Measurements from ENCODE around the gene CCDC136. TPM values are rescaled to one million over a fixed set of nuclear protein-coding genes. Genes with fewer than 3 reads are reported as not detected.
A peak's percentile ranks its signal among the peaks of the same experiment; 100 is the strongest.

The CCDC136 gene
- total and polyA plus RNA-seq, 2 experiments from 2014 or later: 27.1 to 55.7 TPM

DNA sequence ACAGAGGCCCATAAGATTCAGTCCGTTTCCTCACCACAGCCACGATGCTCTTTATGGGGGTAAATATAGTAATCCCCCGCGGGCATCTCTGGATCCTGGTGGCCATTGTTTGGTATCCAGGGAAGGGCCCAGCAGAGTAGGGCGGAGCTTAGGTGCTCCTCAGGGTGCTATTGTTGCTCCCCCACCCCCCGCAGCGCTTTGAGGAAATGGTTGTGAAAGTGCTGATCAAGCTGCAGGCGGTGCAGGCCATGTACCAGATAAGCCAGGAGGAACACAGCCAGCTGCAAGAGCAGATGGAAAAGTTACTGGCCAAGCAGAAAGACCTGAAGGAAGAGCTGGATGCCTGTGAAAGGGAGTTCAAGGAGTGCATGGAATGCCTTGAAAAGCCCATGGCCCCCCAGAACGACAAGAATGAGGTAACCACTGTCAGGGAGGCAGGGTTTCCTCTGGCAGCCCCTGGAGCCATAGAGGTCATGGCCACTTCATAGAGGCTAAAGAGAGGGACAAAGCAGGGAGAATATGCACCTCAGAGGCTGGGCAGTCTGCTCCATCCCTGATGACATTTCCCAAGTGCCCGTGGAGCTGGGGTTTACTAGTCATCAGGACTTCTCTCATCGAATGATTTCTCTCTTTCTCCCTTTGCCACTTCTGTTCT is 20.9 kb downstream of the CCDC136 start:
- Mint-ChIP-seq H3K4me1 (peaks cover 3% of the 10 kb centered on the region; the same call in 1 of the 3 replicates), H3K4me3 (no peak overlapping the region), H3K9me3 (no peaks in the 10 kb centered on the region), H3K27ac (no peak overlapping the region), H3K27me3 (ENCODE audit: insufficient read depth, low read depth, poor library complexity) (no peaks in the 10 kb centered on the region), H3K36me3 (ENCODE audit: low read depth) (peaks cover 24% of the 10 kb centered on the region)
- no peak overlapping the region for H3K4me2 ChIP-seq
- H3K4me1 ChIP-seq (ENCODE audit: insufficient read depth): peaks cover 10% of the 10 kb centered on the region; the same call in 1 of the 2 replicates
- ATAC-seq: peak; percentile 76
- H3K9me2 ChIP-seq (ENCODE audit: insufficient read depth): no peaks in the 10 kb centered on the region
- H3F3A ChIP-seq (replicated peaks; ENCODE audit: low read depth): no peaks in the 10 kb centered on the region
- H3K27me3 ChIP-seq (ENCODE audit: insufficient read depth): no peaks in the 10 kb centered on the region
- 0 out of 2 replicates have a peak, but pooled peaks cover 8% of the 10 kb centered on the region for H3K36me3 ChIP-seq (ENCODE audit: insufficient read depth)
- H2AFZ ChIP-seq: no peak overlapping the region
- H3K79me2 ChIP-seq (replicated peaks; ENCODE audit: insufficient read depth): no peaks in the 10 kb centered on the region
- 0 out of 2 replicates have a peak, but pooled peaks cover 3% of the 10 kb centered on the region for H4K20me1 ChIP-seq (replicated peaks; ENCODE audit: insufficient read depth)
- DNase-seq (ENCODE audit: low spot score): no peak
- no peak for TF ChIP-seq EZH2 (IDR thresholded peaks at IDR 0.05; ENCODE audit: low read depth, unreplicated experiment)
- TF ChIP-seq NANOG (IDR thresholded peaks at IDR 0.05; ENCODE audit: borderline replicate concordance): no peak
- TF ChIP-seq POLR2AphosphoS5 (IDR thresholded peaks at IDR 0.05; ENCODE audit: low read depth): no peak
- no peak for TF ChIP-seq CREB1 (CRISPR knock-in tag; IDR thresholded peaks at IDR 0.05; ENCODE audit: low read depth)
- TF ChIP-seq ZNF114 (CRISPR knock-in tag; IDR thresholded peaks at IDR 0.05): no peak
- TF ChIP-seq JUNB (IDR thresholded peaks at IDR 0.05; ENCODE audit: unreplicated experiment): no peak
- no peak for TF ChIP-seq ZNF331 (CRISPR knock-in tag; IDR thresholded peaks at IDR 0.05; ENCODE audit: low read depth)
- TF ChIP-seq, protein P1, sequence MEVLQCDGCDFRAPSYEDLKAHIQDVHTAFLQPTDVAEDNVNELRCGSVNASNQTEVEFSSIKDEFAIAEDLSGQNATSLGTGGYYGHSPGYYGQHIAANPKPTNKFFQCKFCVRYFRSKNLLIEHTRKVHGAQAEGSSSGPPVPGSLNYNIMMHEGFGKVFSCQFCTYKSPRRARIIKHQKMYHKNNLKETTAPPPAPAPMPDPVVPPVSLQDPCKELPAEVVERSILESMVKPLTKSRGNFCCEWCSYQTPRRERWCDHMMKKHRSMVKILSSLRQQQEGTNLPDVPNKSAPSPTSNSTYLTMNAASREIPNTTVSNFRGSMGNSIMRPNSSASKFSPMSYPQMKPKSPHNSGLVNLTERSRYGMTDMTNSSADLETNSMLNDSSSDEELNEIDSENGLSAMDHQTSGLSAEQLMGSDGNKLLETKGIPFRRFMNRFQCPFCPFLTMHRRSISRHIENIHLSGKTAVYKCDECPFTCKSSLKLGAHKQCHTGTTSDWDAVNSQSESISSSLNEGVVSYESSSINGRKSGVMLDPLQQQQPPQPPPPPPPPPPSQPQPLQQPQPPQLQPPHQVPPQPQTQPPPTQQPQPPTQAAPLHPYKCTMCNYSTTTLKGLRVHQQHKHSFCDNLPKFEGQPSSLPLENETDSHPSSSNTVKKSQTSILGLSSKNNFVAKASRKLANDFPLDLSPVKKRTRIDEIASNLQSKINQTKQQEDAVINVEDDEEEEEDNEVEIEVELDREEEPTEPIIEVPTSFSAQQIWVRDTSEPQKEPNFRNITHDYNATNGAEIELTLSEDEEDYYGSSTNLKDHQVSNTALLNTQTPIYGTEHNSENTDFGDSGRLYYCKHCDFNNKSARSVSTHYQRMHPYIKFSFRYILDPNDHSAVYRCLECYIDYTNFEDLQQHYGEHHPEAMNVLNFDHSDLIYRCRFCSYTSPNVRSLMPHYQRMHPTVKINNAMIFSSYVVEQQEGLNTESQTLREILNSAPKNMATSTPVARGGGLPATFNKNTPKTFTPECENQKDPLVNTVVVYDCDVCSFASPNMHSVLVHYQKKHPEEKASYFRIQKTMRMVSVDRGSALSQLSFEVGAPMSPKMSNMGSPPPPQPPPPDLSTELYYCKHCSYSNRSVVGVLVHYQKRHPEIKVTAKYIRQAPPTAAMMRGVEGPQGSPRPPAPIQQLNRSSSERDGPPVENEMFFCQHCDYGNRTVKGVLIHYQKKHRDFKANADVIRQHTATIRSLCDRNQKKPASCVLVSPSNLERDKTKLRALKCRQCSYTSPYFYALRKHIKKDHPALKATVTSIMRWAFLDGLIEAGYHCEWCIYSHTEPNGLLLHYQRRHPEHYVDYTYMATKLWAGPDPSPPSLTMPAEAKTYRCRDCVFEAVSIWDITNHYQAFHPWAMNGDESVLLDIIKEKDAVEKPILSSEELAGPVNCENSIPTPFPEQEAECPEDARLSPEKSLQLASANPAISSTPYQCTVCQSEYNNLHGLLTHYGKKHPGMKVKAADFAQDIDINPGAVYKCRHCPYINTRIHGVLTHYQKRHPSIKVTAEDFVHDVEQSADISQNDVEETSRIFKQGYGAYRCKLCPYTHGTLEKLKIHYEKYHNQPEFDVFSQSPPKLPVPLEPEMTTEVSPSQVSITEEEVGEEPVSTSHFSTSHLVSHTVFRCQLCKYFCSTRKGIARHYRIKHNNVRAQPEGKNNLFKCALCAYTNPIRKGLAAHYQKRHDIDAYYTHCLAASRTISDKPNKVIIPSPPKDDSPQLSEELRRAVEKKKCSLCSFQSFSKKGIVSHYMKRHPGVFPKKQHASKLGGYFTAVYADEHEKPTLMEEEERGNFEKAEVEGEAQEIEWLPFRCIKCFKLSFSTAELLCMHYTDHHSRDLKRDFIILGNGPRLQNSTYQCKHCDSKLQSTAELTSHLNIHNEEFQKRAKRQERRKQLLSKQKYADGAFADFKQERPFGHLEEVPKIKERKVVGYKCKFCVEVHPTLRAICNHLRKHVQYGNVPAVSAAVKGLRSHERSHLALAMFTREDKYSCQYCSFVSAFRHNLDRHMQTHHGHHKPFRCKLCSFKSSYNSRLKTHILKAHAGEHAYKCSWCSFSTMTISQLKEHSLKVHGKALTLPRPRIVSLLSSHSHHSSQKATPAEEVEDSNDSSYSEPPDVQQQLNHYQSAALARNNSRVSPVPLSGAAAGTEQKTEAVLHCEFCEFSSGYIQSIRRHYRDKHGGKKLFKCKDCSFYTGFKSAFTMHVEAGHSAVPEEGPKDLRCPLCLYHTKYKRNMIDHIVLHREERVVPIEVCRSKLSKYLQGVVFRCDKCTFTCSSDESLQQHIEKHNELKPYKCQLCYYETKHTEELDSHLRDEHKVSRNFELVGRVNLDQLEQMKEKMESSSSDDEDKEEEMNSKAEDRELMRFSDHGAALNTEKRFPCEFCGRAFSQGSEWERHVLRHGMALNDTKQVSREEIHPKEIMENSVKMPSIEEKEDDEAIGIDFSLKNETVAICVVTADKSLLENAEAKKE (CRISPR knock-in tag; IDR thresholded peaks at IDR 0.05): no peak
- TF ChIP-seq, protein P2, sequence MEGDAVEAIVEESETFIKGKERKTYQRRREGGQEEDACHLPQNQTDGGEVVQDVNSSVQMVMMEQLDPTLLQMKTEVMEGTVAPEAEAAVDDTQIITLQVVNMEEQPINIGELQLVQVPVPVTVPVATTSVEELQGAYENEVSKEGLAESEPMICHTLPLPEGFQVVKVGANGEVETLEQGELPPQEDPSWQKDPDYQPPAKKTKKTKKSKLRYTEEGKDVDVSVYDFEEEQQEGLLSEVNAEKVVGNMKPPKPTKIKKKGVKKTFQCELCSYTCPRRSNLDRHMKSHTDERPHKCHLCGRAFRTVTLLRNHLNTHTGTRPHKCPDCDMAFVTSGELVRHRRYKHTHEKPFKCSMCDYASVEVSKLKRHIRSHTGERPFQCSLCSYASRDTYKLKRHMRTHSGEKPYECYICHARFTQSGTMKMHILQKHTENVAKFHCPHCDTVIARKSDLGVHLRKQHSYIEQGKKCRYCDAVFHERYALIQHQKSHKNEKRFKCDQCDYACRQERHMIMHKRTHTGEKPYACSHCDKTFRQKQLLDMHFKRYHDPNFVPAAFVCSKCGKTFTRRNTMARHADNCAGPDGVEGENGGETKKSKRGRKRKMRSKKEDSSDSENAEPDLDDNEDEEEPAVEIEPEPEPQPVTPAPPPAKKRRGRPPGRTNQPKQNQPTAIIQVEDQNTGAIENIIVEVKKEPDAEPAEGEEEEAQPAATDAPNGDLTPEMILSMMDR (conservative IDR thresholded peaks at IDR 0.05; ENCODE audit: low read depth in 2 of 2): no peak
- H3K4me3 ChIP-seq: no peak overlapping the region
- no peak overlapping the region for H3K27ac ChIP-seq (ENCODE audit: low read depth)

Data from GM23338 (cell line).